ENCODE results near the gene ZNF638. TPM values are rescaled to one million over a fixed set of nuclear protein-coding genes. Genes with fewer than 3 reads are reported as not detected.
"Not testable (repeated sequence)": the region's sequence is repeated elsewhere in the genome, so short reads cannot be mapped to it uniquely, and the experiment has no call there.

Gene ZNF638
- total RNA-seq, 4 donors from 2014 or later = 195 to 326 (median 252) TPM

GRCh38 chr2:71422786-71423185 is 91.2 kb downstream of the ZNF638 start:
- no peak for TF ChIP-seq POLR2A (IDR thresholded peaks at IDR 0.05)
- TF ChIP-seq CTCF (IDR thresholded peaks at IDR 0.05) = no peak
- intact Hi-C loops (cut with DNase I; ENCODE audit: low total_unique reads) = no loop called here
- H3K27ac ChIP-seq = no peak overlapping the region

GRCh38 chr2:71423817-71424420 is 92.3 kb downstream of the ZNF638 start:
- H3K36me3 ChIP-seq = no peaks in the 10 kb centered on the region
- H3K27ac ChIP-seq = no peak overlapping the region
- no peaks in the 10 kb centered on the region for H3K9me3 ChIP-seq
- TF ChIP-seq CTCF (IDR thresholded peaks at IDR 0.05) = no peak
- no peak for TF ChIP-seq POLR2A (IDR thresholded peaks at IDR 0.05)
- no peaks in the 10 kb centered on the region for H3K27me3 ChIP-seq
- no peaks in the 10 kb centered on the region for H3K4me1 ChIP-seq
- DNase-seq = no peak
- intact Hi-C loops (cut with DNase I; ENCODE audit: low total_unique reads) = no loop called here
- H3K4me3 ChIP-seq = no peak overlapping the region

More at GRCh38 chr2:71422786-71423185, 91.2 kb downstream of the ZNF638 start:
- Histone ChIP-seq H3K4me1 (no peaks in the 10 kb centered on the region), H3K4me3 (no peak overlapping the region), H3K36me3 (no peaks in the 10 kb centered on the region), H3K27me3 (no peaks in the 10 kb centered on the region), H3K9me3 (no peaks in the 10 kb centered on the region)
- no peak for DNase-seq

DNA sequence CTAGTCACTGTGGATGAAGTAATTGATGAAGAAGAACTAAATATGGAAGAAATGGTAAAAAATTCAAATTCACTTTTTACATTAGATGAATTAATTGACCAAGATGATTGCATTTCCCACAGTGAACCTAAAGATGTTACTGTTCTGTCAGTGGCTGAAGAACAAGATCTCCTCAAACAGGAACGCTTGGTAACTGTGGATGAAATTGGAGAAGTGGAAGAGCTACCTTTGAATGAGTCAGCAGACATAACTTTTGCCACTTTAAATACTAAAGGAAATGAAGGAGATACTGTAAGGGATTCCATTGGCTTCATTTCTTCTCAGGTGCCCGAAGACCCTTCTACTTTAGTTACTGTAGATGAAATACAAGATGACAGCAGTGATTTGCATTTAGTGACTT is 95.1 kb downstream of the ZNF638 start:
- Histone ChIP-seq H3K36me3 (no peaks in the 10 kb centered on the region), H3K4me3 (no peak overlapping the region), H3K9me3 (no peaks in the 10 kb centered on the region), H3K27ac (no peak overlapping the region), H3K27me3 (no peaks in the 10 kb centered on the region), H3K4me1 (no peaks in the 10 kb centered on the region)
- no peak for TF ChIP-seq CTCF (IDR thresholded peaks at IDR 0.05)
- TF ChIP-seq POLR2A (IDR thresholded peaks at IDR 0.05) = no peak
- intact Hi-C loops (cut with DNase I; ENCODE audit: low total_unique reads) = no loop called here
- no peak for DNase-seq

GRCh38 chr2:71428472-71429383 is 97.1 kb downstream of the ZNF638 start:
- TF ChIP-seq CTCF (IDR thresholded peaks at IDR 0.05) (no peak), POLR2A (IDR thresholded peaks at IDR 0.05) (no peak)
- Histone ChIP-seq H3K4me1 (no peaks in the 10 kb centered on the region), H3K27me3 (no peaks in the 10 kb centered on the region), H3K36me3 (peaks cover 0 to 2% of the 10 kb centered on the region in 2 donors), H3K27ac (no peak overlapping the region), H3K9me3 (no peaks in the 10 kb centered on the region), H3K4me3 (no peak overlapping the region)
- no peak for DNase-seq
- intact Hi-C loops (cut with DNase I; ENCODE audit: low total_unique reads) = no loop called here

- H3K4me3 ChIP-seq; H3K27me3 ChIP-seq; H3K36me3 ChIP-seq; intact Hi-C loops (cut with DNase I; ENCODE audit: low total_unique reads); H3K4me1 ChIP-seq; H3K9me3 ChIP-seq; DNase-seq; H3K27ac ChIP-seq: not testable (repeated sequence)
Observed at GRCh38 chr2:71445142-71445541, 113.6 kb downstream of the ZNF638 start.
